GM21447 (cell line): ENCODE measurements around the gene GRIA1.

Experiments used
- ATAC-seq: cut with Tn5 transposase; IDR thresholded peaks from one replicate; pipeline ENCODE4 v1.9.1; 2021; ENCODE audit not compliant: unreplicated experiment

Gene GRIA1

DNA sequence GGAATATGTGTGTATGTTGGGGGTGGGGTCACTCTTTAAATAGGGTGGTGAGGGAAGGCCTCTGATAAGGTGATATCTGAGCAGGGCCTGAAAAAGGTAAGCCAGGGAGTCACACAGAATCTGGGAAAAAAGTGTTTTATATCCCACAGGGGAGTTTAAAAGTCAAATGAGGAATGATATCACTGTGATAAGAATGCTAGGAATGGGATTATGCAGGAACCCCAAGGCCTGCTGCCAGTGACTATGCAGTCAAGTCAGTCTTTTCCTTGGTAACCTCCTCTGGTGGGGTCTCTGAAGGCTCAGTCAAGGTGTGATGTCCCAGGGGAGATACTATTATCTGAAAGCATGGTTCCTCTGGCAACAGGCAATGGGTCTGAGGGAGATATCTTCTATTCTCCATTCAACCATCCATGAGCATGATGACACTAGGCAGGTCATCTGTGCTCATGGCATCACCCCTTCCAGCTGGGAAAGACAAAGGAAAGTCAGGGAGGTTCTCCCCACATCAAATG is 53.5 kb downstream of the GRIA1 start:
- ATAC-seq = no peak

- ATAC-seq = no peak
Measured at GRCh38 chr5:153544706-153545105, 54.2 kb downstream of the GRIA1 start.

- no peak for ATAC-seq
Measured at GRCh38 chr5:153546566-153546965, 56.1 kb downstream of the GRIA1 start.

DNA sequence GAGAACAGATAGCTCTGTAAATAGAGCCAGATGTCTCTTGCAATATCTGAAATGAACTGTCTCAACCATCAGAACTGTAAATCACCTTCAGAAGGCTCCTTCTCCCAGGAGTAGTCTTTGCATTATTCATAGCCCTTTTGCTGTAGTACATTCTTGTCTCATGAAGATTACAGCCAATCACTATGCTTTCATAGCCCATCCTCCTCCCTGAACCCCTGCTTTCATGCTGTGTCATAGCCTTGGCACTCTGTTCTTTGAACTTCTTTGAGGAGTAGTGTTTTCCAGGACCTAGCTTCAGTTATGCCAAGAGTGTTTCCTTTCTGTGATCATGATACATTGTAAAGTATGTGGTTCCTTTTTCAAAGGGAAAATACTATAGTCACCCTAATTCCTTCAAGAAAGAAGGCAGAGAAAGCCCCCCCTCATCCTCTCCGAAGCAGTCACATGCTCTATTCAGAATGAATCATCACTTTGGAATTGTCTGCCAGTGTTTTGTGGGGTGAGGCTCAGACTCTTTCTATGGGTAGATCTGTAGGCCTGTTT is 61.1 kb downstream of the GRIA1 start:
- no peak for ATAC-seq

GRCh38 chr5:153552886-153553285 is 62.4 kb downstream of the GRIA1 start:
- ATAC-seq = no peak

DNA sequence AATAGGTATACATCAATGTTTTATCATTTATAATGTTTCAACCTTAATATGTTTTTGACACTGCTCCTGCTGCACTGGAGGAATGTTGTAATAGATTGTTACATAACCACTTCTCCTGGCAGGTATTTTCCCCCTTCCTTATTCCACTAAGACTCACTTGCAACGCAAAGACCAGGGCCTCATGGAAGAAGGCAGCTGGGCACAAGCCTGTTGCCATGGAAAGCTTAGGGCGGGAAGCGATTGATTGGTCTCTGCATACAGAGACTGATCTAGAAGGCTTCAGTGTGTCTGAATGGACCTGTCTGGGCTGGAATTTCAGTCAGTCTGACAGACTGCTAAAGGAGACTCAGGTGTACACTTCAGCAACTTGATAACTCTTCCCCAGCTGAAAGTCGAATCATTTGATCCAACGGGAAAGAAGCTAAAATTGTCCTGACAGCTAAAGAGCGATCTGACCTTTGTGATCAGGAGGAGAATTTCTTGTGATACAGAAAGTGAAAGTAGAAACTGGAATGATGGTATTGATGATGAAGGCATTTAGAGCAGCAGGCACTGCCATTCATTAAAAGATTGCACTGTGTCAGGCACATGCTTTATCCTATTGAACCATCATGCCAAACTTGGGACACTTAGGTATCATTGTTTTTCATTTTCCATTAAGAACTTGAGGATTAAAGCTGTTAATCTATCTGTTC is 65.1 kb downstream of the GRIA1 start:
- no peak for ATAC-seq

DNA sequence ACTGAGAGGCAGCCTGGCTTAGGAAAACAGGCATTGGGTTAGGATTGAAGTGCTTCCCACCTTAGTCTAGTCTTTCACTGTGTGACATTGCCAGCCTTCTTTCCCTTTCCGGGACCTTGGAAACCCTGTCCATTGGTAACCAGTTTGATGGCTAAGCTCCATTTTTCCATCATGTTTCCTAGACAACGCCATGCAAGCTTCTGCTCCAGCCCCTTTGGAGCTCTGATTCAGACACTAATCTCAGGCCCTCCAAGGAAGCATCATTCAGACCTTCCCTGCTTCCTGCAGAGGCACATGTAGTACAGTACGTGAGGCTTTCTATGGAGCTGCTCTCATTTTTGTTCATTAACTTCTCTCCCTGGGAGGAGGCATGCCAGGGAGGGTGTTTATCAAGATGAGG is 68.5 kb downstream of the GRIA1 start:
- ATAC-seq = no peak

GRCh38 chr5:153559926-153560325 is 69.5 kb downstream of the GRIA1 start:
- no peak for ATAC-seq

- ATAC-seq = no peak
Measured at GRCh38 chr5:153562189-153562588, 71.7 kb downstream of the GRIA1 start.

- no peak for ATAC-seq
Measured at GRCh38 chr5:153565822-153566221, 75.4 kb downstream of the GRIA1 start.

DNA sequence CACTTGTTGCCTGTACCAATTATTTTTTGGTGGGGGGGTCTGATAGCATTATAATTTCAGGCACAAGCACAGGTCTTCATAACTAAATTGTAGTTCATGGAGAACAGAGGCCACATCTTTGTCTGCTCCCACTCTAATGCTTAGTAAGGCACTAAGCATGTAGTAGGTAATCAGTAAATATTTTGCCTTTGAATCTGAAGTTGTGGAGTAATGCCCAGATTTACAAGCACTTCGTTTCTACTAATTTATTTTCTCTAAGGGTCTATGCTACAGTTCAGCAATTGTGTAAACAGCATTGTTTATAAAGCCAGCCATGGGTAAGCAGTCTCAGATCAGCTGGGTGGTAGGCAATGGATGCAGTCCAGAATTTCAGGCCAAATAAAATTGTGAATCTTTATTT is 78.6 kb downstream of the GRIA1 start:
- no peak for ATAC-seq

DNA sequence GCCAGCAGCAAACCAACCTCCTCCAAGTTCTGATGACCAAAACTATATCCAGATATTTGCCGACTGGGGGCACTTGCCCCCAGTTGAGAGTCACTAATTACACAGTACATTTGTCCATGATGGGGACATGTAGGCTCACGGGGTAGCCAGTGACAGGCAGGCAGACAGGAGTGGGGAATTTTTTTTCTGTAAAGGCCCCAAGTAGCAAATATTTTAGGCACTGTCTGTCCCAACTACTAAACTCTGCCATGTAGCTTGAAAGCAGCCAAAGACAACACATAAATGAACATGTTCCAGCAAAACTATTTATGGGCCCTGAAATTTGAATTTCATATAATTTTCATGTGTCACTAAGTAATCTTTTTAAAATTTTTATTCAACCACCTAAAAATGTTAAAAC is 80.7 kb downstream of the GRIA1 start:
- ATAC-seq = no peak

- no peak for ATAC-seq
Measured at GRCh38 chr5:153572411-153573145, 82.1 kb downstream of the GRIA1 start.

DNA sequence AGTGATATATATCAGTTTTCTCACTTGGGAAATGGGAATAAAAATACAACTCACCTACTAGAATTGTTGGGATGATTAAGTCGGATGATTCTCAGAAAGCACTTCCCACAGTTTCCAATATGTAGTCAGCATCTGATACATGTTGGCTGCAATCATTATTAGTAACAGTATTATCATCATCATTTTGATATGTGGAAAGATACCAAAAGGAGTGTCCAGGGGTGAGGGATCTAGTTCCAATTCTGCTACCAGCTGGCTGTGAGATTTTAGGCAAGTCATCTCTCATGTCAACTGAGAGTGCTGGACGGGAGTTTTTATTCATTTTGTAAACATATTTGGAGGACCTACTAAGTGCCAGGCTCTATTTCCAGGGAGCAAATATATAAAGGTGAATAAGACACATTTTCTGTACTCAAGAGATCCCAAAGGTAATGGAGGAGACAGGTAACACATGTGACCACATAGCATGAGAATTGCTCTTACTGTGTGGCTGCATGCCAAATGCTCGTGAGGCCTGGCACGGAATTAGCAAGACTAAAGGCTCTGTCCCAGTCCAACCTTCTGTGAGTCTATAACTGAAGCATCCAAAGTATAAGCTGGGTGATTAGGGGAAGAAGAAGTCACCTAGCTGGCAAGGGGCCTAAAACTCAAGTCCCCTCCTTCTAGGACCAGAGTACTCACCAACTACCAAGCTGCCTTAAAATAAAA is 83.0 kb downstream of the GRIA1 start:
- no peak for ATAC-seq

DNA sequence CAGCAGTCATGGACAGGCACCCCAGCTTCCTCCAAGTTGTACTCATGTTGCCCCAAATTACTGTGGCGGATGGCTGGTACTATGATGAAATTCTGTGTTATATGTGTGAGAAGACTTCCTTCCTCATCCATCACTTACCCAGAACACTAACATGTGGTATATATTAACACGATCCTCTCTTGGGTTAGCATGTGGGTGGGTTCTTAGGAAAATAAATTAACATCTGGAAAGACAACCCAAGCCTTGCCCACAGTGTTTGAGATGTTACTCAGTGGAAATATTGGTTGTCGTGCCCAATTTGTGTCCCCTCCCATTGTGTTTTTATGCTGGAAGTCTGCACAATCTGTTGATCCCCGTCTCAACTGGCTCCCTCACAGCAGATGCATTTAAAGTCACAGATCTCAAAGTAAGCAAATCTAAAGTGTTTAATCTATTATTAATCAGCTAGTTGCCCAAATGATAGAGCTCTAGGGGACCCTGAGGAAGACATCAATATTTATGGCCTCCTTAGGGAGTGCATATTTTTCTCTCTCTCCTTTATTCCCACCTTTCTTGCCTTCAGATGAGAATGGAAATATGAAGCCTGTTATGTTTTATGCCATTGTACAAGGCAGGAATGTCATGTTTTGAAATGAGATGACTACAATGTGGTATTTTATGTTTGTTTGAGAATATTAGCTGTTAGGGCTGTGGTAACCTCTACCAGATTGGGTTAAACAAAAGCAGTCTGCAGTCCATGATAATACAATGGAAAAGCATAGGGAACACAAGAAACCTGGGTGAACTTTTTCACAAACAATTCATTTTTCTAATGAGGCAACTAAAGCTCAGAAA is 93.9 kb downstream of the GRIA1 start:
- no peak for ATAC-seq

DNA sequence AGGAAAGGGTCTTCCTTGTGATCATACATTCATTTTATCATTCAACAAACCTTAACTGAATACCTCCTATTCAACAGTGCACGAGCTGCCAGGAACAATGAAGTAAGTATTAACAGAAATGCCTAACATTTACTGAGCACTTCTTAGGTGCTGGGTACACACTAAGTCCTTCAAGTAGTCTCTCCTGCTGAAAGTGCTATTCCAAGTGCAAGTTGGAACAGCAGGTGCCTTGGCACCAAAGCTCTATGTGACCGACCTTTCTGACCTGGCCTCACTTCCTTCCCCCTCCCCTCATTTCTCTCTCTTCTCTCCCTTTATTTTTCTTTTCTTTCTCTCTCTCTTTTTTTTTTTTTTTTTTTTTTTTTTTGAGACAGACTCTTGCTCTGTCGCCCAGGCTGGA is 94.5 kb downstream of the GRIA1 start:
- no peak for ATAC-seq

- ATAC-seq = no peak
Measured at GRCh38 chr5:153585622-153586277, 95.3 kb downstream of the GRIA1 start.

DNA sequence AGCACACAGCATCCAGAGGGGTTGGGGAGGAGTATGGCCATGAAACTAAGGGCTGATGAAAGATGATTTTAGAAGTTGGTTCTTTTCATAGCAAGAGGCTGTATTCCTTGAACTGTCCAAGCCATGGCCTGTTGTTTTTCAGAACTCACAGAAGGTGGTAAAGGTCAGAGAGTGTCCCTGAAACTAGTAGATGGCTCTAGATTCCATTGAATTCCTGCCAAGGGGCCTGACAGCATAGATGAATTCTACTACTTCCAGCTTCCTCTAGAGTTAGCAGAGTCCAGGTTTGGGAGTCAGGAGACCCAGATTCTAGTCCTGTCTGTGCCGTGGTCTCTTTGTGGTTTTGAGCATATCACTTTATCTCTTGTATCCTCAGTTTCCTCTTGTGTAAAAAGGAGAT is 101.6 kb downstream of the GRIA1 start:
- no peak for ATAC-seq

DNA sequence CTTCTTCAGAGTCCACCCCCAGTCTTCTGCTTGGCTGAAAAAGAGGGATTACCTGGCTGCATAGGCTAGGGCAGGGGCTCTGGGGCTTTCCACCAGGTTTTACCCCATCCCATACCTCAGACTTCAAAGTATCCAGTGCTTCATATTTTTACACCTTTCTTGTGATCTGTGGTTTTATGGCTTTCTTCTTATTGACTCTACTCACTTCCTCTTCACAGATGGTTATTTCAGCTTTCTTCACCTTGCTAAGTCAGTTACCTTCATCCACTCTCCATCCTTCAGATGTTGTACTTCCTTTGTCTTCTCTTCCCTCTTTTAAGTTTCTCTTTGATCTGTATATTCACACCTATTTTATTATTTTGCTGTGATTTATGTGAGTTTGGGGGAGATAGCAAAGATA is 104.3 kb downstream of the GRIA1 start:
- ATAC-seq = no peak

DNA sequence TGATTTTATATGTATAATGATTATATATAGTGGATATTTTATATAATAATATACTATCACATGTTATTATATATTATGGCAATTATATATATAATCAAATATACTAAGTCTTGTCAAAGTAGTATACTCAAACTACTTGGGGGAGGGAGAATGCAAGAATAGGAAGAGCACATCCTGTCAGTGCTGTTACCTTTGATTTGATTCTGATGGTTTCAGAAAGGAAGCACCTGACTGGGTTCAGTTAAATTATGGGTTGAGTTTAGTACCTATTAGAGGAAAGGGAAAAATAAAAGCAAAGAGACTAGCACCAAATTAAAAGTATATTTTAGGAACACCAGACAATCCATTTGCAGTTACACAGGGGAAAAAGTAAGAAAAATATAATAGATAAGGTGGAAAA is 107.6 kb downstream of the GRIA1 start:
- ATAC-seq = no peak
